CD4-positive, alpha-beta T cell treated with Interleukin-1 beta for 1 hour (primary cell): ENCODE measurements around the gene B4GALNT4.
"Not testable (repeated sequence)": the region's sequence is repeated elsewhere in the genome, so short reads cannot be mapped to it uniquely, and the experiment has no call there.

ENCODE experiments used
- DNase-seq, 2 donors: peaks; one replicate each; pipeline ENCODE4 v3.0.0-alpha.2; 2020 to 2022

The B4GALNT4 gene

GRCh38 chr11:335779-336658 is 33.3 kb upstream of the B4GALNT4 start:
- no peak for DNase-seq

- DNase-seq: no peak
These were observed 32.6 kb upstream of the B4GALNT4 start for GRCh38 chr11:336659-337198.

- no peak for DNase-seq
These were observed 31.6 kb upstream of the B4GALNT4 start for GRCh38 chr11:337711-338110.

- DNase-seq: no peak
These were observed 29.3 kb upstream of the B4GALNT4 start for GRCh38 chr11:339963-340362.

- DNase-seq: no peak
These were observed 28.5 kb upstream of the B4GALNT4 start for GRCh38 chr11:340539-341512.

GRCh38 chr11:342328-342727 is 27.0 kb upstream of the B4GALNT4 start:
- DNase-seq: no peak

GRCh38 chr11:344836-345578 is 24.3 kb upstream of the B4GALNT4 start:
- DNase-seq: no peak

- DNase-seq: no peak
These were observed 22.8 kb upstream of the B4GALNT4 start for GRCh38 chr11:346529-346928.

GRCh38 chr11:349270-349954 is 19.9 kb upstream of the B4GALNT4 start:
- DNase-seq: not testable (repeated sequence)

- not testable (repeated sequence) for DNase-seq
These were observed 19.1 kb upstream of the B4GALNT4 start for GRCh38 chr11:350033-350722.

- peak; percentile 22 to 32 for DNase-seq
These were observed 18.5 kb upstream of the B4GALNT4 start for GRCh38 chr11:350723-351255.

GRCh38 chr11:351411-351810 is 17.9 kb upstream of the B4GALNT4 start:
- DNase-seq: no peak

GRCh38 chr11:352456-353031 is 16.8 kb upstream of the B4GALNT4 start:
- no peak for DNase-seq

- DNase-seq: no peak
These were observed 16.0 kb upstream of the B4GALNT4 start for GRCh38 chr11:353179-353873.

- DNase-seq: peak; percentile 87 to 88
These were observed 13.5 kb upstream of the B4GALNT4 start for GRCh38 chr11:355581-356458.

- no peak for DNase-seq
These were observed 12.7 kb upstream of the B4GALNT4 start for GRCh38 chr11:356610-357009.

- DNase-seq: no peak
These were observed 11.7 kb upstream of the B4GALNT4 start for GRCh38 chr11:357582-357981.

GRCh38 chr11:358129-358800 is 11.0 kb upstream of the B4GALNT4 start:
- no peak for DNase-seq
